Urinary bladder (tissue), 4 donors: ENCODE measurements around the gene OR2H1. TPM values are rescaled to one million over a fixed set of nuclear protein-coding genes. Genes with fewer than 3 reads are reported as not detected.

Source experiments
- DNase-seq: peaks from one replicate; pipeline ENCODE4 v3.0.0-alpha.2; 2015; ENCODE audit errors: extremely low spot score
- H3K27ac ChIP-seq: one replicate; pipeline ENCODE4 v1.5.1; 2013; ENCODE audit warnings: low read depth, mild to moderate bottlenecking, moderate library complexity
- H3K36me3 ChIP-seq: one replicate; pipeline ENCODE4 v1.6.1; 2013; ENCODE audit warnings: mild to moderate bottlenecking, moderate library complexity; ENCODE audit not compliant: insufficient read depth
- H3K4me1 ChIP-seq: one replicate; pipeline ENCODE4 v1.6.1; 2013; ENCODE audit warnings: mild to moderate bottlenecking, moderate library complexity; ENCODE audit not compliant: insufficient read depth
- H3K4me3 ChIP-seq: one replicate; pipeline ENCODE4 v1.5.1; 2013; ENCODE audit warnings: low read depth, low read length
- WGBS: extraction: QIAGEN DNeasy Blood & Tissue Kit; methylation state at CpG from one replicate; pipeline ENCODE4 v1.1.7; 2013; 5-methylcytosine and 5-hydroxymethylcytosine counted together
- polyA plus RNA-seq: library from polyadenylated mRNA; stranded (reverse); fragments of 200-250 nt; gene quantifications from one replicate; pipeline ENCODE4 v1.2.3, GENCODE V29; 2013
- total RNA-seq: library from RNA; depleted of rRNA; stranded (reverse); fragments of >200 nt; gene quantifications from one replicate; pipeline ENCODE4 v1.2.3, GENCODE V29; 2014
- donor health status: healthy with polysubstance abuse.
- donor health status: healthy.

Gene OR2H1
- total and polyA plus RNA-seq, 2 donors: not detected

- Histone ChIP-seq H3K36me3 (no peaks in the 10 kb centered on the region), H3K27ac (no peak overlapping the region), H3K4me3 (no peak overlapping the region), H3K4me1 (no peaks in the 10 kb centered on the region)
- DNase-seq: no peak
- WGBS: 83% methylated on average over 6 of the region's 6 CpGs
These were observed 5.1 kb downstream of the OR2H1 start for GRCh38 chr6:29462022-29462421.

- 64% methylated on average over 2 of the region's 2 CpGs for WGBS
- no peaks in the 10 kb centered on the region for H3K4me1 ChIP-seq
- H3K4me3 ChIP-seq: no peak overlapping the region
- no peak overlapping the region for H3K27ac ChIP-seq
- DNase-seq: no peak
- no peaks in the 10 kb centered on the region for H3K36me3 ChIP-seq
These were observed 8.3 kb downstream of the OR2H1 start for GRCh38 chr6:29465279-29465678.

DNA sequence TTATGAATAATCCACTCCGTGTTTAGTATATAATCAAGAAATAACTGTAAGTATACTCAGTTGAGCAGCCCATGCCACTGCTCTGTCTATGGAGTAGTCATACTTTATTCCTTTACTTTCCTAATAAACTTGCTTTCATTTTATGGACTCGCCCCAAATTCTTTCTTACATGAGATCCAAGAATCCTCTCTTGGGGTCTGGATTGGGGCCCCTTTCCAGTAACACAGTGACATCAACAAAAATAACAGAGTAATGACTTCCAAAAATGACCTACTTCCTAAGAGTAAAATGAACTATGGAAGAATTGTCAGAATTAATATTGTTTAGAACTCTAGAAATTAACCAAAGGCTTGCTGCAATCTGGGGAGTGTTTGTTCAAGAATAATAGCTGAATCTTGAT lies 8.8 kb downstream of the OR2H1 start:
- no peaks in the 10 kb centered on the region for H3K36me3 ChIP-seq
- H3K4me1 ChIP-seq: no peaks in the 10 kb centered on the region
- no peak for DNase-seq
- no peak overlapping the region for H3K4me3 ChIP-seq
- 88% methylated on average over 2 of the region's 2 CpGs for WGBS
- no peak overlapping the region for H3K27ac ChIP-seq

DNA sequence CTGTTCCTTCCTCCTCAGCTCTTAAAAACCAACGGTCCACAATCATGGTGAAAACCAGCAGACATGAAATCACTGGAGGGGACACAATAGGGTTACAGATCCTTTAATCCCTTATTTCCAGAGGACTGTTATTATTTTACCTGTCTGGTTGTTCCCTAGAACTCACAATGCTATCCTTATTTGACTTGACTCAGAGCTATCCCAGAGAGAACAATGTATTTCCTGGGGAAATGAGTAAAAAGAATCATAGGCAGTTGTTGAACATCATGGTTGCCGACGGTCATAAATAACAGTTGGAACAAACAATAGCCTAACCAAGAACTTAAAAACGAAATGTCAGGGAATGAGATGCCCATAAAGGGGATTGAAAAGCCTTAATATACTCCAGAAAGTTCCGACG lies 9.3 kb downstream of the OR2H1 start:
- H3K36me3 ChIP-seq: no peaks in the 10 kb centered on the region
- H3K27ac ChIP-seq: no peak overlapping the region
- H3K4me1 ChIP-seq: no peaks in the 10 kb centered on the region
- no peak for DNase-seq
- 56% methylated on average over 6 of the region's 6 CpGs for WGBS
- no peak overlapping the region for H3K4me3 ChIP-seq

DNA sequence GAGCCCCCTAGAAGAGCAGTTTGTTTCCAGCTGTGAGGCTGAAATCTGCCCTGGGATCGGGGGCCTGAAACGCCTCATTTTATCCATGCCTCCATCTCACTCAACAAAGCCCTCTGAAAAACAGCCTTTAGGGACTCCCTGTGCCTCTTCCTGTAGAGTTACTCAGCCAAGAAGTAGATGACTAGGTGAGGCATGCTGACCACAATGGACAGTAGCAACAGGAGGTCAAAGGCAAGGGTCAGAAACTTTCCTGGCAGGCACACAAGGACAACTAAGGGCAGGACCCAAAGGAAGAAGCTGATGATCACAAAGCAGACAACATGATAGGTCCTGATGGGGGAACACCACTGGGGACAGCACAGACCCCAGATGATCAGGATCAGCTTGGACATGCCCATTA lies 18.0 kb downstream of the OR2H1 start:
- no peaks in the 10 kb centered on the region for H3K36me3 ChIP-seq
- DNase-seq: no peak
- no peaks in the 10 kb centered on the region for H3K4me1 ChIP-seq
- no peak overlapping the region for H3K4me3 ChIP-seq
- WGBS: 77% methylated on average over 2 of the region's 2 CpGs
- H3K27ac ChIP-seq: no peak overlapping the region

DNA sequence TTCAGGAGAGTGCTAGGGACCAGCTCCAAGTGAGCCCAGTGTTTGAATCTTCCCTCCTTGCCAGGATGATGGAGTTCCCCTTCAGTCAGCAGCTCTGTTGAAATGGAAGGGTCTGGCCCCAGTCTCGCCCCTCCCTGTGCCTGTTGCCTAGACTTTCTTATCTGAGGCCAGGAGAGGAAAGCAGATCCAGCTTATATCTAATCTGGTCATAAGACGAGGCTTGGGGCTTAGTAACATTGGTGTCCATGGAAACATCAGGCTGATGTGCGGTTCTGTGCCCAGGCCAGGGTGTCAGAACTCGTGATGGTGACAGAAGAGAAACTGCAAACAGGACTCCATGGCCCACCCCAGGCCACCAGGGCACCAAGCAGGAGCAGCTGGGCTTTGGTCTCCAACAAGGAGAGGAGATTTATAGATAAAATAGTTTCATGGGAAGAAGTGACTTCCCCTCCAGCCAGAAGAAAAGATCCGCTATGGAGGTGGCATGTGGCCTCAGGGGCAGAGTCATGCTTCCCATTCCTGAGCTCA lies 21.0 kb downstream of the OR2H1 start:
- DNase-seq: no peak
- no peak overlapping the region for H3K4me3 ChIP-seq
- no peaks in the 10 kb centered on the region for H3K4me1 ChIP-seq
- H3K36me3 ChIP-seq: no peaks in the 10 kb centered on the region
- H3K27ac ChIP-seq: no peak overlapping the region
- 47% methylated on average over 5 of the region's 5 CpGs for WGBS

GRCh38 chr6:29478740-29479139 lies 21.8 kb downstream of the OR2H1 start:
- no peak overlapping the region for H3K27ac ChIP-seq
- WGBS: 83% methylated on average over 5 of the region's 5 CpGs
- H3K4me3 ChIP-seq: no peak overlapping the region
- no peaks in the 10 kb centered on the region for H3K36me3 ChIP-seq
- H3K4me1 ChIP-seq: no peaks in the 10 kb centered on the region
- no peak for DNase-seq

- no peak for DNase-seq
- no peaks in the 10 kb centered on the region for H3K4me1 ChIP-seq
- no peak overlapping the region for H3K4me3 ChIP-seq
- no peaks in the 10 kb centered on the region for H3K36me3 ChIP-seq
- no peak overlapping the region for H3K27ac ChIP-seq
- 68% methylated on average over 2 of the region's 2 CpGs for WGBS
These were observed 22.6 kb downstream of the OR2H1 start for GRCh38 chr6:29479560-29479959.

- no peak for DNase-seq
- Histone ChIP-seq H3K4me3 (no peak overlapping the region), H3K4me1 (no peaks in the 10 kb centered on the region), H3K36me3 (no peaks in the 10 kb centered on the region), H3K27ac (no peak overlapping the region)
- 73% methylated on average over 3 of the region's 3 CpGs for WGBS
These were observed 26.2 kb downstream of the OR2H1 start for GRCh38 chr6:29483186-29483585.

- 77% methylated on average over 1 of the region's 1 CpG for WGBS
- Histone ChIP-seq H3K36me3 (no peaks in the 10 kb centered on the region), H3K27ac (no peak overlapping the region), H3K4me3 (no peak overlapping the region), H3K4me1 (no peaks in the 10 kb centered on the region)
- DNase-seq: no peak
These were observed 26.8 kb downstream of the OR2H1 start for GRCh38 chr6:29483735-29484134.

GRCh38 chr6:29486577-29486976 lies 29.6 kb downstream of the OR2H1 start:
- H3K4me3 ChIP-seq: no peak overlapping the region
- DNase-seq: no peak
- 57% methylated on average over 4 of the region's 4 CpGs for WGBS

DNA sequence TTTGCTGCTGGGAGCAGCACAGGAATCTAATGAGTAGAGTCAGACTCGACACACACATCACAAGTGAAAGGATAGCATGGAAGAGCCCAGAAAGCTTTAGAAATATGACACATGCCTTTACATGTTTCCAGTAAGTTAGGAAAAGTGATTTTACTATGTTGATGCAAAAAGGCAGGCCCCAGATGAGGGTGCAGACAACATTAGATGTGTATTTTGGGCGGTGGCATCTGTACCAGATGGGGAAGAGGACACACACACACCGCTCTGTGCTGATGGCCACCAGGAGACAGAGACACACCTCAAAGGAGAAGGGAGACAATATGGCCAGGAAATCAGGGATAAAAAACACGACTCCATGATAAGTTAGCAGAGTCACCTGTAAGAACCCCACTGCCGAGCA lies 30.2 kb downstream of the OR2H1 start:
- Histone ChIP-seq H3K27ac (no peak overlapping the region), H3K36me3 (no peaks in the 10 kb centered on the region), H3K4me3 (no peak overlapping the region), H3K4me1 (no peaks in the 10 kb centered on the region)
- no peak for DNase-seq
- WGBS: 82% methylated on average over 5 of the region's 5 CpGs

More at GRCh38 chr6:29486577-29486976, 29.6 kb downstream of the OR2H1 start:
- H3K36me3 ChIP-seq: no peaks in the 10 kb centered on the region
- no peaks in the 10 kb centered on the region for H3K4me1 ChIP-seq
- no peak overlapping the region for H3K27ac ChIP-seq

DNA sequence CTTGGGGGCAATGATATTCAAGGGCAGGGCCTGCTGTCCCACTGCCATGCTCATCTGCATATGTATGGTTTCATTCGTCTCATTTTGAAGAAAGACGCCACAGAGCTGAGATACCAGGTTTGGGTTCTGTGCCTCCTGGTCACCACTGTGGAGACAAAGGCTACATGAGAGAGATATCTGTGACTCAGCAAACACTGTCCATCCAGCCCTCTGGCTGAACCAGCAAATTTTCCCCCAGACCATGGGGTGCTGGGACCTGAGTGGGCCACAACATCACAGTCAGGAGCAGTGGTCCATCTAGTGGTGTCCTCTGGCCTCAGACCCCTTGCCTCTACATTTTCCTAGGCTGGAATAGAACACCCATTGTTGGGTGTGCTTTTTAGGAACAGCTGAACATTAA lies 30.7 kb downstream of the OR2H1 start, which contains the start of gene MAS1L:
Gene MAS1L (minus strand): TSS at position 297 of the 400 bp plus-strand sequence. CDS start 54 bp downstream, at position 243.
- no peak for DNase-seq
- Histone ChIP-seq H3K36me3 (no peaks in the 10 kb centered on the region), H3K4me1 (no peaks in the 10 kb centered on the region), H3K4me3 (no peak within 1 kb of the TSS), H3K27ac (no peak within 1 kb of the TSS)
- WGBS: 94% methylated on average over 2 of the region's 2 CpGs

DNA sequence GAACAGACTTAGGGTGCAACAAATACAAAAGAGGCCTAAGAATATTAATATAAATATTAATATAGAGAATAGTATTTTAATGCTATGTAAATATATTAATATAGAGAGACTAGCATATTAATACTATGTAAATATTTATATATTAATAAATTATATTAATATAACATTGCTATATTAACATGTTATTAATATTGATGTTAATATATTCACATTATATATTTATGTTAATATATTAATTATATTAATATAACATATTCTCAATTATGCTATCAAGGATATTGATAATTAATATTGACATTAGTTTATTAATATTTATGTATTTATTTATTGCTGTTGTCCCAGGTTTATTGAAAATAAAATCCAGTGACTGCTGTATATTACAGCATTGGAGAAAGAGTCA lies 31.9 kb downstream of the OR2H1 start:
- Histone ChIP-seq H3K36me3 (no peaks in the 10 kb centered on the region), H3K4me1 (no peaks in the 10 kb centered on the region), H3K27ac (no peak overlapping the region), H3K4me3 (no peak overlapping the region)
- DNase-seq: no peak

GRCh38 chr6:29489286-29489685 lies 32.3 kb downstream of the OR2H1 start:
- Histone ChIP-seq H3K27ac (no peak overlapping the region), H3K4me1 (no peaks in the 10 kb centered on the region), H3K36me3 (no peaks in the 10 kb centered on the region), H3K4me3 (no peak overlapping the region)
- no peak for DNase-seq
- WGBS: 89% methylated on average over 8 of the region's 8 CpGs
